Activated T-helper 2 cell treated with anti-CD3 and anti-CD28 coated beads, Interferon-gamma antibody, Interleukin-2, Interleukin-4, amounts not matched to agents 10 μg/mL and 5 μg/mL and 100 μg/mL, durations not matched to agents 14 hours and 24 hours and 36 hours (primary cell): ENCODE results near the gene PLA2G5. TPM values are rescaled to one million over a fixed set of nuclear protein-coding genes. Genes with fewer than 3 reads are reported as not detected.
"Not testable (repeated sequence)": the region's sequence is repeated elsewhere in the genome, so short reads cannot be mapped to it uniquely, and the experiment has no call there.

Experiments
- DNase-seq: peaks from one replicate; pipeline ENCODE4 v3.0.0; 2021; ENCODE audit warnings: low spot score
- H3K27ac Mint-ChIP-seq: one replicate; pipeline ENCODE4 v1.8.0; 2021; ENCODE audit warnings: mixed read lengths
- H3K27me3 Mint-ChIP-seq: one replicate; pipeline ENCODE4 v1.8.0; 2021; ENCODE audit warnings: low read depth, mixed read lengths
- H3K36me3 Mint-ChIP-seq: one replicate; pipeline ENCODE4 v1.8.0; 2021; ENCODE audit warnings: low read depth, mixed read lengths
- H3K4me1 Mint-ChIP-seq: one replicate; pipeline ENCODE4 v1.8.0; 2021; ENCODE audit warnings: low read depth, mixed read lengths
- H3K4me3 Mint-ChIP-seq: one replicate; pipeline ENCODE4 v1.8.0; 2021; ENCODE audit warnings: low read depth, mild to moderate bottlenecking, moderate library complexity, mixed read lengths
- H3K9me3 Mint-ChIP-seq: one replicate; pipeline ENCODE4 v1.8.0; 2021; ENCODE audit warnings: mixed read lengths
- intact Hi-C: fragments of 100-400 bp; cut with micrococcal nuclease; formaldehyde crosslinking; loops from one replicate; pipeline ENCODE4 v1.15.1; 2023
- total RNA-seq: library from RNA; stranded (reverse); gene quantifications from 2 replicates; pipeline ENCODE4 v1.2.3, GENCODE V29; 2022

The PLA2G5 gene
- not detected in 2 replicates for total RNA-seq

- H3K9me3 Mint-ChIP-seq, result no peaks in the 10 kb centered on the region
- no peak within 1 kb of the TSS for H3K27ac Mint-ChIP-seq
- H3K36me3 Mint-ChIP-seq, result no peaks in the 10 kb centered on the region
- no peaks in the 10 kb centered on the region for H3K4me1 Mint-ChIP-seq
- H3K4me3 Mint-ChIP-seq, result no peak within 1 kb of the TSS
- H3K27me3 Mint-ChIP-seq, result peaks cover 8% of the 10 kb centered on the region
- no peak for DNase-seq
- intact Hi-C loops, result no loop called here
Observed at GRCh38 chr1:20069874-20070273, at the start of gene PLA2G5. PLA2G5 (plus strand) TSS chr1:20070194; CDS start chr1:20084831, 14,637 bp downstream.

DNA sequence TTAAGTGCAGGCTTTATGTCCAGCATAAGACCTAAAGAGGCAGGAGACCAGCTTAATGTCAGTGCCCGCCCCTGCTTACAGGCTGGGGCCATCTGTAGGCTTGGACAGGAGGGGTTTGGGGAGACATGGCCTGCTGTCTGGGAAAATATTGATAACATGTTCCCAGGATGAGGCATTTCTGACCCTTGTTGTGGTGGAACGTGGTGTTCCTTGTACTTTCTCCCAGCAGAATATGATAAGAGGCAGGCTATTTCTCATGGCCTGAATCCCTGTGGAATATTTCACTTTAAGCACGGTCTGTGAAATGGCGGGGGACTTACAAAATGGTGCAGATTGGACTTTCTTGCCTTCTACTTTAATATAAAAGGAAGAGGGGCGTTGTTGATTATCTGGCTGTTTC is 41.9 kb upstream of the PLA2G5 start:
- no peak overlapping the region for H3K4me3 Mint-ChIP-seq
- no peak overlapping the region for H3K27ac Mint-ChIP-seq
- no peaks in the 10 kb centered on the region for H3K36me3 Mint-ChIP-seq
- H3K27me3 Mint-ChIP-seq, result peaks cover 16% of the 10 kb centered on the region
- intact Hi-C loops, result no loop called here
- no peak for DNase-seq
- H3K9me3 Mint-ChIP-seq, result no peaks in the 10 kb centered on the region
- no peaks in the 10 kb centered on the region for H3K4me1 Mint-ChIP-seq

GRCh38 chr1:20028726-20029125 is 41.3 kb upstream of the PLA2G5 start:
- intact Hi-C loops, result no loop called here
- DNase-seq, result no peak
- H3K4me3 Mint-ChIP-seq, result no peak overlapping the region
- H3K27ac Mint-ChIP-seq, result no peak overlapping the region
- H3K4me1 Mint-ChIP-seq, result no peaks in the 10 kb centered on the region
- peaks cover 16% of the 10 kb centered on the region for H3K27me3 Mint-ChIP-seq
- H3K9me3 Mint-ChIP-seq, result no peaks in the 10 kb centered on the region
- H3K36me3 Mint-ChIP-seq, result no peaks in the 10 kb centered on the region

- peaks cover 4% of the 10 kb centered on the region for H3K9me3 Mint-ChIP-seq
- intact Hi-C loops, result no loop called here
- H3K4me1 Mint-ChIP-seq, result no peaks in the 10 kb centered on the region
- H3K27me3 Mint-ChIP-seq, result peaks cover 17% of the 10 kb centered on the region
- H3K4me3 Mint-ChIP-seq, result no peak overlapping the region
- no peak overlapping the region for H3K27ac Mint-ChIP-seq
- no peak for DNase-seq
- no peaks in the 10 kb centered on the region for H3K36me3 Mint-ChIP-seq
Observed at GRCh38 chr1:20029178-20029912, 40.6 kb upstream of the PLA2G5 start.

- H3K27ac Mint-ChIP-seq, DNase-seq, H3K4me3 Mint-ChIP-seq, intact Hi-C loops, H3K36me3 Mint-ChIP-seq, H3K4me1 Mint-ChIP-seq: not testable (repeated sequence)
- peaks cover 10% of the 10 kb centered on the region for H3K9me3 Mint-ChIP-seq
- H3K27me3 Mint-ChIP-seq, result peaks cover 21% of the 10 kb centered on the region
Observed at GRCh38 chr1:20030436-20031151, 39.4 kb upstream of the PLA2G5 start.

DNA sequence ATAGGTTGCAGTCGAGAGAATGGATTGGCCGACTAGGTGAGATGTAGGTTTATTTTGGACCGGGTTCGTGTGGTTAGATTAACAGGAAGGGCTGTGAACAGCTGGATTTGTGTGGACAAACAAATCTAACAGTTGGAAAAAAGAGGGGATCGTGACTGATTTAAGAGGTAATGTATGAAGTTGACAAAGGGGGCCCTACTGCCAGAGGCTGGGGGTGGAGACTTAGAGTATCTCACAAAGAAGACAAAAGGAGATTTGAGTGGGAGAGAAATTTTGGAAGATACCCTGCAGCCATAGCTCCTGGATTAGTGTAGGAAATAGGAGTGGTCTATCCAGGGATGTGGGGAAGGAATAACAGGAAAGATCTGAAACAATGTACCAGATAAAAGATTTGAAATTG is 38.8 kb upstream of the PLA2G5 start:
- H3K9me3 Mint-ChIP-seq, result peaks cover 13% of the 10 kb centered on the region
- H3K4me3 Mint-ChIP-seq, result no peak overlapping the region
- no peaks in the 10 kb centered on the region for H3K36me3 Mint-ChIP-seq
- DNase-seq, result no peak
- H3K4me1 Mint-ChIP-seq, result no peaks in the 10 kb centered on the region
- H3K27me3 Mint-ChIP-seq, result peaks cover 19% of the 10 kb centered on the region
- no peak overlapping the region for H3K27ac Mint-ChIP-seq
- intact Hi-C loops, result no loop called here

GRCh38 chr1:20031836-20032235 is 38.2 kb upstream of the PLA2G5 start:
- Mint-ChIP-seq H3K36me3 (no peaks in the 10 kb centered on the region), H3K4me1 (no peaks in the 10 kb centered on the region), H3K9me3 (peaks cover 14% of the 10 kb centered on the region), H3K4me3 (no peak overlapping the region), H3K27ac (no peak overlapping the region), H3K27me3 (peaks cover 16% of the 10 kb centered on the region)
- intact Hi-C loops, result no loop called here
- no peak for DNase-seq

DNA sequence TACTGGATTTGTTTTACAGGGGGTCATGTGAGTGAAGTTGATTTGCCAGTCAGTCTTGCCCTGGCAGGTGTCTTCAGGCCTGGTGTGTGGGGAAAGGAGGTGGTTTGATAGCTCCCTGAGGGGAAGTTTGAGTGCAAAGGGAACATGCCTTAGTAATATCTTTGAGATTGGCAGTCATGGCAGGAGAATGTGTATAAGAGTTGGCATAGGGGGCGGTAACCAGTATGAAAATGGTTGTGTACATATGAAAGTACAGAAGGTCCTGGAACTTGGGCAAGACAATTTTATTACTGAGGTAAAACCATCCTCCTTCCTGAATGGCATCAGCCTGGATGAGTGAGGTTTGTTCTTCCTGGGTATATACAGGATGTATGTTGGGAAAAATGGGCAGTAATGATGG is 37.6 kb upstream of the PLA2G5 start:
- Mint-ChIP-seq H3K27ac (no peak overlapping the region), H3K36me3 (no peaks in the 10 kb centered on the region), H3K4me1 (no peaks in the 10 kb centered on the region), H3K27me3 (peaks cover 12% of the 10 kb centered on the region), H3K4me3 (no peak overlapping the region), H3K9me3 (peaks cover 19% of the 10 kb centered on the region)
- intact Hi-C loops, result no loop called here
- DNase-seq, result no peak

DNA sequence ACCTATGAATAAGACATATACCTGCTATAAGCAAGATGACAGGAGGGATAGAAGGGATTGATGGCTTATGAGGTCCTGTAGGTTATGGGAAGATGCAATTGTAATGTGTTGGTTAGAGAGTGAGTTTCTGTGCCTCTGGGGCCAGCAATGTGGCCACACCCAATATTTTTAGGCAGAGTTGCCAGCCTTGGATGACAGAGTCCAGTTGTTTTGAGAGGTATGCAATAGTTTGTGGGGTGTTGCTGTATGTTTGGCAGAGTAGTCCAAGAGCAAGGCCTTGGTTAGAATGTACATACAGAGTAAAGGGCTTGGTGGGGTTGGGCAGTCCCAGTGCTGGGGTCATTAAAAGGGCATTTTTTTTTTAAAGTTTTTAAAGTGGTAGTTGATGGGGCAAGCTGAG is 36.6 kb upstream of the PLA2G5 start:
- no peaks in the 10 kb centered on the region for H3K36me3 Mint-ChIP-seq
- DNase-seq, result no peak
- peaks cover 10% of the 10 kb centered on the region for H3K27me3 Mint-ChIP-seq
- intact Hi-C loops, result no loop called here
- H3K9me3 Mint-ChIP-seq, result peaks cover 19% of the 10 kb centered on the region
- H3K4me1 Mint-ChIP-seq, result no peaks in the 10 kb centered on the region
- H3K4me3 Mint-ChIP-seq, result no peak overlapping the region
- H3K27ac Mint-ChIP-seq, result no peak overlapping the region

- intact Hi-C loops, result no loop called here
Observed at GRCh38 chr1:20035114-20035513, 34.9 kb upstream of the PLA2G5 start.

GRCh38 chr1:20037877-20038276 is 32.1 kb upstream of the PLA2G5 start:
- Mint-ChIP-seq H3K4me1 (no peaks in the 10 kb centered on the region), H3K9me3 (peaks cover 19% of the 10 kb centered on the region), H3K27ac (no peak overlapping the region), H3K36me3 (no peaks in the 10 kb centered on the region), H3K27me3 (peaks cover 8% of the 10 kb centered on the region), H3K4me3 (no peak overlapping the region)
- DNase-seq, result no peak
- intact Hi-C loops, result no loop called here

More at GRCh38 chr1:20035114-20035513, 34.9 kb upstream of the PLA2G5 start:
- Mint-ChIP-seq H3K4me1 (no peaks in the 10 kb centered on the region), H3K27me3 (peaks cover 8% of the 10 kb centered on the region), H3K9me3 (peaks cover 19% of the 10 kb centered on the region), H3K36me3 (no peaks in the 10 kb centered on the region), H3K4me3 (no peak overlapping the region), H3K27ac (no peak overlapping the region)
- DNase-seq, result no peak

DNA sequence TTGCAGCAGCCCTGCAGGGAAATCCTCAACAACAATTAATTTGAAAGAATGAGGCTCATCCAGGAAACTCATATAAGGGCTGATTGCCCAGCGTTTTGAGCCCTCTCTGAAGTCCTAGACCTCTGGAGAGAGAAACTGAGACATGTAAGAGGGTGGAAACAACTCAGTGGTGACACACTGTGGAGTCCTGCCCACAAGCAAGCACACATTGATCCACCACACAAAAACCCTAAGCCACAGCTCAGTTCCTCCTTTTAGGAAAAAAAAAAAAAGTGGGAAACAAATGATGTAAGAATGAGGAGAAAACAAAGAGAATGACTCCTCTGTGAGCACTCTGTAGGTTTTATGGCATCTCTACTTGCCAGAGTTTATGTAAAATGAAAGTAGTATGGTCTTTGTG is 22.9 kb upstream of the PLA2G5 start:
- DNase-seq, result no peak
- Mint-ChIP-seq H3K9me3 (peaks cover 21% of the 10 kb centered on the region), H3K4me1 (no peaks in the 10 kb centered on the region), H3K36me3 (peaks cover 3% of the 10 kb centered on the region), H3K27me3 (no peaks in the 10 kb centered on the region), H3K27ac (no peak overlapping the region), H3K4me3 (no peak overlapping the region)
- intact Hi-C loops, result no loop called here

- Mint-ChIP-seq H3K4me3 (no peak overlapping the region), H3K27ac (no peak overlapping the region), H3K36me3 (peaks cover 3% of the 10 kb centered on the region), H3K4me1 (no peaks in the 10 kb centered on the region), H3K27me3 (peaks cover 1% of the 10 kb centered on the region), H3K9me3 (peaks cover 32% of the 10 kb centered on the region)
- intact Hi-C loops, result no loop called here
- DNase-seq, result no peak
Observed at GRCh38 chr1:20048563-20048962, 21.4 kb upstream of the PLA2G5 start.
